NCI-H1694 treated with DMSO at 0.1 percent for 48 hours (cell line): ENCODE results near the gene DAZ1.
"Not testable (repeated sequence)": the region's sequence is repeated elsewhere in the genome, so short reads cannot be mapped to it uniquely, and the experiment has no call there.

Experiments
- DNase-seq: peaks from one replicate; lab custom pipeline; 2025; lab: John Stamatoyannopoulos, UW

The DAZ1 gene

GRCh38 chrY:23198908-23199307, at the start of gene DAZ1:
Gene DAZ1 (minus strand): TSS chrY:23199008. CDS start chrY:23198800, 208 bp downstream.
- DNase-seq: not testable (repeated sequence)

- DNase-seq: not testable (repeated sequence)
Measured at GRCh38 chrY:23219233-23219632, 20.4 kb upstream of the DAZ1 start, which contains the start of gene DAZ2. Gene DAZ2 (plus strand): TSS chrY:23219533. CDS start chrY:23219741, 208 bp downstream.

GRCh38 chrY:23210681-23211080, 11.9 kb upstream of the DAZ1 start:
- not testable (repeated sequence) for DNase-seq

- DNase-seq: not testable (repeated sequence)
Measured at GRCh38 chrY:23209802-23210495, 11.1 kb upstream of the DAZ1 start.

GRCh38 chrY:23207455-23207854, 8.6 kb upstream of the DAZ1 start:
- not testable (repeated sequence) for DNase-seq
